ENCODE results near the gene SSX3.

- TF ChIP-seq CTCF (tag by site-specific recombination; IDR thresholded peaks at IDR 0.05) (no peak), ZNF558 (tag by site-specific recombination; IDR thresholded peaks at IDR 0.05) (no peak), ZNF433 (tag by site-specific recombination; IDR thresholded peaks at IDR 0.05; ENCODE audit: low read depth) (no peak), GLI4 (tag by site-specific recombination; IDR thresholded peaks at IDR 0.05) (no peak), SETDB1 (IDR thresholded peaks at IDR 0.05; ENCODE audit: insufficient read length, low read length) (no peak), ZNF518A (tag by site-specific recombination; conservative IDR thresholded peaks at IDR 0.05; ENCODE audit: low read depth) (no peak), ZBTB6 (tag by site-specific recombination; IDR thresholded peaks at IDR 0.05) (no peak), ZBTB20 (tag by site-specific recombination; IDR thresholded peaks at IDR 0.05) (no peak), ZNF404 (tag by site-specific recombination; IDR thresholded peaks at IDR 0.05) (no peak), ZNF670 (tag by site-specific recombination; IDR thresholded peaks at IDR 0.05; ENCODE audit: low read depth) (no peak), ZNF274 (IDR thresholded peaks at IDR 0.05; ENCODE audit: low read length) (no peak), ZNF274 (tag by site-specific recombination; IDR thresholded peaks at IDR 0.05; ENCODE audit: borderline replicate concordance) (no peak), ZNF510 (tag by site-specific recombination; IDR thresholded peaks at IDR 0.05; ENCODE audit: insufficient replicate concordance) (no peak), ZNF324 (tag by site-specific recombination; IDR thresholded peaks at IDR 0.05) (no peak), PATZ1 (tag by site-specific recombination; IDR thresholded peaks at IDR 0.05) (no peak)
Measured at GRCh38 chrX:48306175-48306574, 50.3 kb downstream of the SSX3 start.

Measured in HEK293 (cell line).